Thoracic aorta (tissue), 2 donors: ENCODE measurements around the gene BPIFB4. TPM values are rescaled to one million over a fixed set of nuclear protein-coding genes. Genes with fewer than 3 reads are reported as not detected.

Experiments used
- ATAC-seq: fragments of 150-250 bp; one replicate; pipeline ENCODE4 v1.8.0; 2017; ENCODE audit warnings: low read depth; ENCODE audit not compliant: insufficient number of reproducible peaks, low FRiP score
- DNase-seq: peaks from one replicate; pipeline ENCODE4 v3.0.0-alpha.2; 2020; ENCODE audit warnings: low spot score
- H3K27ac ChIP-seq, 2 donors: fragments of 200-600 bp; sonication (generic); 1 replicate in 1 of 2; 2 replicates in 1 of 2; pipeline ENCODE4 v1.5.1; 2016; ENCODE audit warnings: mild to moderate bottlenecking in 2 of 2, moderate library complexity in 2 of 2
- H3K27me3 ChIP-seq: fragments of 200-600 bp; sonication (generic); replicated peaks from 2 replicates; pipeline ENCODE4 v1.6.0; 2016; ENCODE audit warnings: mild to moderate bottlenecking; ENCODE audit not compliant: insufficient read depth
- H3K36me3 ChIP-seq: fragments of 200-600 bp; sonication (generic); one replicate; pipeline ENCODE4 v1.5.1; 2016
- H3K4me1 ChIP-seq, 2 donors: fragments of 200-600 bp; sonication (generic); 1 replicate in 1 of 2; 2 replicates in 1 of 2; pipeline versions ENCODE4 v1.5.1 to v1.6.0; 2016; ENCODE audit warnings: low read depth in 2 of 2, mild to moderate bottlenecking in 1 of 2; ENCODE audit not compliant: control insufficient read depth in 1 of 2
- H3K4me3 ChIP-seq: fragments of 200-600 bp; sonication (generic); 2 replicates; pipeline ENCODE4 v1.5.1; 2016; ENCODE audit warnings: mild to moderate bottlenecking
- H3K9me3 ChIP-seq: fragments of 200-600 bp; sonication (generic); 2 replicates; pipeline ENCODE4 v1.5.1; 2016
- total RNA-seq, 2 donors: library from RNA; depleted of rRNA; stranded (reverse); fragments of >200 nt; gene quantifications; one replicate each; pipeline versions ENCODE4 v1.1.0 to v1.2.3, GENCODE V29; 2016
- TF ChIP-seq, protein P1 (sequence below): fragments of 200-600 bp; sonication (generic); IDR thresholded peaks from one replicate; pipeline ENCODE4 v1.5.1; 2019; ENCODE audit warnings: antibody characterized with exemption

BPIFB4 gene
- total RNA-seq = not detected

GRCh38 chr20:33079259-33079658 lies at the start of gene BPIFB4:
TSS of gene BPIFB4 (plus strand) at chr20:33079643. CDS start at chr20:33081527, 1,884 bp downstream.
- Histone ChIP-seq H3K9me3 (no peaks in the 10 kb centered on the region), H3K4me3 (no peak within 1 kb of the TSS), H3K27ac (no peak within 1 kb of the TSS), H3K27me3 (no peaks in the 10 kb centered on the region), H3K4me1 (no peaks in the 10 kb centered on the region), H3K36me3 (no peaks in the 10 kb centered on the region)
- DNase-seq = no peak
- no peak for ATAC-seq
- TF ChIP-seq, protein P1, sequence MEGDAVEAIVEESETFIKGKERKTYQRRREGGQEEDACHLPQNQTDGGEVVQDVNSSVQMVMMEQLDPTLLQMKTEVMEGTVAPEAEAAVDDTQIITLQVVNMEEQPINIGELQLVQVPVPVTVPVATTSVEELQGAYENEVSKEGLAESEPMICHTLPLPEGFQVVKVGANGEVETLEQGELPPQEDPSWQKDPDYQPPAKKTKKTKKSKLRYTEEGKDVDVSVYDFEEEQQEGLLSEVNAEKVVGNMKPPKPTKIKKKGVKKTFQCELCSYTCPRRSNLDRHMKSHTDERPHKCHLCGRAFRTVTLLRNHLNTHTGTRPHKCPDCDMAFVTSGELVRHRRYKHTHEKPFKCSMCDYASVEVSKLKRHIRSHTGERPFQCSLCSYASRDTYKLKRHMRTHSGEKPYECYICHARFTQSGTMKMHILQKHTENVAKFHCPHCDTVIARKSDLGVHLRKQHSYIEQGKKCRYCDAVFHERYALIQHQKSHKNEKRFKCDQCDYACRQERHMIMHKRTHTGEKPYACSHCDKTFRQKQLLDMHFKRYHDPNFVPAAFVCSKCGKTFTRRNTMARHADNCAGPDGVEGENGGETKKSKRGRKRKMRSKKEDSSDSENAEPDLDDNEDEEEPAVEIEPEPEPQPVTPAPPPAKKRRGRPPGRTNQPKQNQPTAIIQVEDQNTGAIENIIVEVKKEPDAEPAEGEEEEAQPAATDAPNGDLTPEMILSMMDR = no peak

DNA sequence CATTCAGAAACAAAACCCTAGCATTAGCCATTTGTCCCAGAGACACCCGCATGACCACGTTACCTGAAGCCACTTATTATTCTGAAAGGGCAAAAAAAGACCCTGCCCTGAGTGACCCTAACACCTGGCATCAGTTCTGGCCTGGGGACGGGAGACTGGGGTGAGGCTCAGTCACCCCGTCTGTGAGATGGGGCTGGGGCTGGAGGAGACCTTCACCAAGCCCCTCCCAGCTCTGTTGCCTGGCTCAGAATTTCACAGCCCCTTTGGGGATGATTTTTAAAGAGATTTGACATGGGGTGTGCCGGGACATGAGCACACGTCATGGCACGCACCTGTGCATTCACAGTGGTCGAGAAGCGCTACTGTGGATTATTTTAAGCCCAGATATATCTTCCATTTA lies 49.4 kb upstream of the BPIFB4 start:
- H3K36me3 ChIP-seq = no peaks in the 10 kb centered on the region
- DNase-seq (no peak), ATAC-seq (no peak)
- H3K4me1 ChIP-seq = no peaks in the 10 kb centered on the region
- no peak overlapping the region for H3K27ac ChIP-seq
- no peaks in the 10 kb centered on the region for H3K27me3 ChIP-seq
- TF ChIP-seq, protein P1 = no peak
- no peaks in the 10 kb centered on the region for H3K9me3 ChIP-seq
- H3K4me3 ChIP-seq = no peak overlapping the region

DNA sequence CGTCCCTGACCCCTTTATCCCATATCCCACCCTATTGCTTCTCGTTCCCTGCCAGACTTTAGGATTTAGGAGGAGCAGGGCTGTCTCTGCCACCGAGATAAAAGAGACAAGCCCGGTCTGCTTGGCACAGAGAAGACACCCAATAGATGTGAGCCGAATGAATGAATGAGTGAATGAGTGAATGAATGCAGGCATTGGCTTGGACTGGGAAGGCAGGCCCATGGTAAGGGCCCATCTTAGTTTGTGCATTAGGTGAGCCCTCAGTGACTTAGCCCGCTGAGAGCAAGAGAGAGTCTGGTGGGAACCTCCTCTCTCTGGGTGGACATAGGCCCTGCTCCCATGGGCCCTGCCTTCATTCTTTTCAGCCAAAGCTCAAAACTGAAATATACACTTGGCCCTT lies 48.9 kb upstream of the BPIFB4 start:
- Histone ChIP-seq H3K4me1 (no peaks in the 10 kb centered on the region), H3K27ac (no peak overlapping the region), H3K4me3 (no peak overlapping the region), H3K27me3 (no peaks in the 10 kb centered on the region), H3K36me3 (no peaks in the 10 kb centered on the region), H3K9me3 (no peaks in the 10 kb centered on the region)
- TF ChIP-seq, protein P1 = no peak
- ATAC-seq (no peak), DNase-seq (no peak)

- ATAC-seq = no peak
Observed at GRCh38 chr20:33031531-33031930, 47.9 kb upstream of the BPIFB4 start, which contains the start of gene BPIFB6. TSS of gene BPIFB6 (plus strand) at chr20:33031648. CDS start at chr20:33031648, 0 bp downstream.

DNA sequence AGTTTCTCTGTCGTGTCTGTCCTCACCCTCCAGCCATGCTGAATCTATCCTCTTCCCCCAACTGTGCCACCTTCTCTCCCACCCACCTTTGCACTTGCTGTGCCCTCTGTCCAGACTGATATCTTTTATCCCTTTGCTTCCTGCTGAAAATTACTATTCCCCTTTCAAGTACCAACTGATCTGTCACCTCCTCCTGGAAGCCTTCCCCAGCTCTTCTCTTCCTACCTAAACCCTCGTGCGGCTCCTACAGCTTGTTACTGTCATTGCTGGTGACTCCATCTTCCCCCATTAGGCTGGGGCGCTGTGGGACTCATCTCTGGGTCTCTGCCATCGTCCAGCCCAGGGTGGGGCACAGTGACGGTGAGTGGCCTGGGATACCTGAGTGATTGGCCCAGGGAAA lies 46.9 kb upstream of the BPIFB4 start:
- Histone ChIP-seq H3K27me3 (no peaks in the 10 kb centered on the region), H3K9me3 (no peaks in the 10 kb centered on the region), H3K36me3 (no peaks in the 10 kb centered on the region), H3K27ac (no peak overlapping the region), H3K4me3 (no peak overlapping the region), H3K4me1 (no peaks in the 10 kb centered on the region)
- no peak for DNase-seq
- no peak for ATAC-seq
- TF ChIP-seq, protein P1 = no peak

More at GRCh38 chr20:33031531-33031930, 47.9 kb upstream of the BPIFB4 start, which contains the start of gene BPIFB6:
- no peaks in the 10 kb centered on the region for H3K36me3 ChIP-seq
- no peaks in the 10 kb centered on the region for H3K4me1 ChIP-seq
- H3K27ac ChIP-seq = no peak within 1 kb of the TSS
- DNase-seq = no peak
- no peak within 1 kb of the TSS for H3K4me3 ChIP-seq
- no peaks in the 10 kb centered on the region for H3K27me3 ChIP-seq
- H3K9me3 ChIP-seq = no peaks in the 10 kb centered on the region
- TF ChIP-seq, protein P1 = no peak
